Measurements from ENCODE around the gene RAD17. TPM values are rescaled to one million over a fixed set of nuclear protein-coding genes. Genes with fewer than 3 reads are reported as not detected.

Gene RAD17
- total and polyA plus RNA-seq, 4 donors = 6.0 to 14.5 (median 11.8) TPM

Other genes with a start within 250 kb of the RAD17 start
- gene CCNB1, start 202.7 kb upstream of the RAD17 start, total RNA-seq = 10 to 100 TPM in 1 of 2 donors, 1 to 10 TPM in 1; 1.0 to 82.5 TPM
- gene CCNB1, start 202.7 kb upstream of the RAD17 start, polyA plus RNA-seq = 1 to 10 TPM; 5.2 to 6.3 TPM
- 10 to 100 TPM in 1 of 2 donors, under 1 TPM in 1; 0.42 to 14.6 TPM for gene CENPH, start 180.2 kb upstream of the RAD17 start, total RNA-seq
- 1 to 10 TPM in 1 of 2 donors, under 1 TPM in 1; 0.33 to 1.1 TPM for gene CENPH, start 180.2 kb upstream of the RAD17 start, polyA plus RNA-seq
- gene CDK7, start 134.9 kb upstream of the RAD17 start, total RNA-seq = 10 to 100 TPM in 1 of 2 donors, 1 to 10 TPM in 1; 7.9 to 15.0 TPM
- gene CDK7, start 134.9 kb upstream of the RAD17 start, polyA plus RNA-seq = 1 to 10 TPM; 6.9 to 7.9 TPM
- gene CCDC125, start 37.0 kb upstream of the RAD17 start, total RNA-seq = 10 to 100 TPM in 1 of 2 donors, 1 to 10 TPM in 1; 9.9 to 17.0 TPM
- 1 to 10 TPM; 5.3 to 6.5 TPM for gene CCDC125, start 37.0 kb upstream of the RAD17 start, polyA plus RNA-seq
- 10 to 100 TPM; 17.7 to 18.7 TPM for gene AK6, start 298 bp upstream of the RAD17 start, total RNA-seq
- gene AK6, start 298 bp upstream of the RAD17 start, polyA plus RNA-seq = 10 to 100 TPM; 28.2 to 54.6 TPM
- gene TAF9, start 298 bp upstream of the RAD17 start, total RNA-seq = 10 to 100 TPM; 30.5 to 38.8 TPM
- gene TAF9, start 298 bp upstream of the RAD17 start, polyA plus RNA-seq = 10 to 100 TPM; 27.3 to 51.5 TPM
- 10 to 100 TPM; 13.1 to 20.2 TPM for gene MARVELD2, start 45.3 kb downstream of the RAD17 start, total RNA-seq
- gene MARVELD2, start 45.3 kb downstream of the RAD17 start, polyA plus RNA-seq = 10 to 100 TPM in 1 of 2 donors, 1 to 10 TPM in 1; 9.4 to 11.5 TPM
- gene OCLN, start 123.0 kb downstream of the RAD17 start, total RNA-seq = 10 to 100 TPM; 25.9 to 53.9 TPM
- 10 to 100 TPM in 1 of 2 donors, 1 to 10 TPM in 1; 9.9 to 12.2 TPM for gene OCLN, start 123.0 kb downstream of the RAD17 start, polyA plus RNA-seq
- 10 to 100 TPM; 25.3 to 38.4 TPM for gene GTF2H2C, start 190.4 kb downstream of the RAD17 start, total RNA-seq
- 10 to 100 TPM in 1 of 2 donors, 1 to 10 TPM in 1; 8.7 to 13.8 TPM for gene GTF2H2C, start 190.4 kb downstream of the RAD17 start, polyA plus RNA-seq